ENCODE measurements around the gene GABRR2.
"Not testable (repeated sequence)": the region's sequence is repeated elsewhere in the genome, so short reads cannot be mapped to it uniquely, and the experiment has no call there.

GABRR2 gene

DNA sequence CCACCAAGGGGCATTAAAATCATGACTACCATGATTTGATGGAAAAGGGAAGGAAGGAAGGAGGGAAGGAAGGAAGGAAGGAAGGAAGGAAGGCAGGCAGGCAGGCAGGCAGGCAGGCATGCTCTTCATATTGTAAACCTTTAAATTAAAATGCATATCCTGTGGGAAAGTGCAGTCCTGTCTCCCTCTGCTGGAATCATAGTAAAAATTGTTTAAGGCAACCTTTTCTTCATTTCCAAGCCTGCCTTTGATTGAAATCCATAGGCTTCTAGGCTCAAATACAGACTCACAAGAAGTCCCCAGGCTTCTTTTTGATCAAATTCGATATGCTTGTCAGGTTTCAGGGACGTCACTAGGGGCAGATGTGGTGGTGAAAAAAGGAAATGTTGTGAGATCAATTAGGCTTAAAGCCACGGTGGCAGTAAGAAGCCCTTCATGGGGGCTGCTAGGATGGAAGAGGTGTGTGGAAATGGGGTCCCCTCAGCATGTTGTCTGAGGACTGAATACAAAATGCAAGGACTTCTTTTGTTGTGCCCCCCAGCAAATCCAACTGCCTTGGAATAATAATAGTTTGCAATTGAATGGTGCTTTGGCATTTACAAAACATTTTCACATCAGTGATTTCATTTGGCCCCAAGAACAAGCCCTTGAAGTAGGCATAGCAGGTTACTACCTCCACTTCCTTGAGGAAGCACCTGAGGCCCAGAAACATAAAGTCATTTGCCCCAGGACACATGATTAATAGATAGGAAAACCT, 72.3 kb downstream of the GABRR2 start:
- no peaks in the 10 kb centered on the region for H3K4me1 ChIP-seq (ENCODE audit: control insufficient read depth, insufficient read depth, low read length)
- H3K27me3 ChIP-seq (ENCODE audit: control insufficient read depth, insufficient read depth, low read length): no peaks in the 10 kb centered on the region
- H3K9ac ChIP-seq (ENCODE audit: low read length): no peak overlapping the region
- H3K27ac ChIP-seq (ENCODE audit: low read depth, low read length): no peak overlapping the region
- no peak overlapping the region for H3K4me3 ChIP-seq (ENCODE audit: low read length)
- H3K36me3 ChIP-seq (ENCODE audit: control insufficient read depth, insufficient read depth, low read length): no peaks in the 10 kb centered on the region

DNA sequence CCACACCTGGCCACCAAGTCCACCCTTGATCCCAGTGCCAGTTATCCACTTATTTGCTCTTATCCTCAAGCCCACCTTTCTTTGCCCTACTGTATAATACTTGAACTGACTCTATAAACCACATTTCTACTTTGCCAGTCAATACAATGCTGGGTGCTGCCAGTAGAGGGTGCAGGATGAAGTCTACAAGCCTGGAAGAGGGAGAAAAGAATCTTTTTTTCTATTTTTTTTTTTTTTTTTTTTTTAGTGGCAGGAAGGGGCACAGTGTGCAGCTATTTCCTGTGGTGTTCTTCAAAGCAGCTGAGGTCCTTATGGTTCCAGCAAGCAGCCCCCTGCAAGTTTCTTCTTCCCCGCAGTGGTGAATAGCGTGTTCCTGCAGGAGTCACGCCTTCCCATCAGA, 75.8 kb downstream of the GABRR2 start:
- no peaks in the 10 kb centered on the region for H3K36me3 ChIP-seq (ENCODE audit: control insufficient read depth, insufficient read depth, low read length)
- H3K27me3 ChIP-seq (ENCODE audit: control insufficient read depth, insufficient read depth, low read length): no peaks in the 10 kb centered on the region
- H3K4me1 ChIP-seq (ENCODE audit: control insufficient read depth, insufficient read depth, low read length): no peaks in the 10 kb centered on the region
- H3K9ac ChIP-seq (ENCODE audit: low read length): no peak overlapping the region
- H3K4me3 ChIP-seq (ENCODE audit: low read length): no peak overlapping the region
- no peak overlapping the region for H3K27ac ChIP-seq (ENCODE audit: low read depth, low read length)

DNA sequence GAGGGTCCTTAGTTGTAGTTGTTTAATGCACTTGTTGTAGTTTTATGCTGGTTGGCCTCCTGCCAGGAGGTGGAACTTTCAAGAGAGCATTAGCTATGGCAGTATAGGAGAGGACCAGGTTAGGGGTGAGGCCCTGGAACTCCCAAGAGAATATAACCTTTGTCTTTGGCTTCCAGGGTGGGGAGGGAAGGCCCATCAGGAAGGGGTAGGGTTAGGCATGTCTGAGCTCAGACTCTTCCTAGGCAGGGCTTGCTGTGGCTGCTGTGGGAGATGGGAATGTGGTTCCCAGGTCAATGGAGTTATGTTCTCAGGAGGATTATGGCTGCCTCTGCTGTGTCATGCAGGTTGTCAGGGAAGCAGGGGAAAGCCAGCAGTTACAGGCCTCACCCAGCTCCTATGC, 77.9 kb downstream of the GABRR2 start:
- no peak overlapping the region for H3K9ac ChIP-seq (ENCODE audit: low read length)
- H3K4me1 ChIP-seq (ENCODE audit: control insufficient read depth, insufficient read depth, low read length): no peaks in the 10 kb centered on the region
- H3K27me3 ChIP-seq (ENCODE audit: control insufficient read depth, insufficient read depth, low read length): no peaks in the 10 kb centered on the region
- no peak overlapping the region for H3K4me3 ChIP-seq (ENCODE audit: low read length)
- H3K27ac ChIP-seq (ENCODE audit: low read depth, low read length): no peak overlapping the region
- H3K36me3 ChIP-seq (ENCODE audit: control insufficient read depth, insufficient read depth, low read length): no peaks in the 10 kb centered on the region

DNA sequence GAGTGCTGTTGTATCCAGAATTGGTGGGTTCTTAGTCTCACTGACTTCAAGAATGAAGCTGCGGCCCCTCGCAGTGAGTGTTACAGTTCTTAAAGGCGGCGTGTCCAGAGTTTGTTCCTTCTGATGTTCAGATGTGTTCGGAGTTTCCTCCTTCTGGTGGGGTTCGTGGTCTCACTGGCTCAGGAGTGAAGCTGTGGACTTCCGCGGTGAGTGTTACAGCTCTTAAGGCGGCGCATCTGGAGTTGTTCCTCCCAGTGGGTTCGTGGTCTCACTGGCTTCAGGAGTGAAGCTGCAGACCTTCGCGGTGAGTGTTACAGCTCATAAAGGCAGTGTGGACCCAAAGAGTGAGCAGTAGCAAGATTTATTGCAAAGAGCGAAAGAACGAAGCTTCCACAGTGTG, 81.5 kb downstream of the GABRR2 start:
- not testable (repeated sequence) for H3K27ac ChIP-seq (ENCODE audit: low read depth, low read length); H3K36me3 ChIP-seq (ENCODE audit: control insufficient read depth, insufficient read depth, low read length); H3K27me3 ChIP-seq (ENCODE audit: control insufficient read depth, insufficient read depth, low read length); H3K9ac ChIP-seq (ENCODE audit: low read length); H3K4me1 ChIP-seq (ENCODE audit: control insufficient read depth, insufficient read depth, low read length); H3K4me3 ChIP-seq (ENCODE audit: low read length)

DNA sequence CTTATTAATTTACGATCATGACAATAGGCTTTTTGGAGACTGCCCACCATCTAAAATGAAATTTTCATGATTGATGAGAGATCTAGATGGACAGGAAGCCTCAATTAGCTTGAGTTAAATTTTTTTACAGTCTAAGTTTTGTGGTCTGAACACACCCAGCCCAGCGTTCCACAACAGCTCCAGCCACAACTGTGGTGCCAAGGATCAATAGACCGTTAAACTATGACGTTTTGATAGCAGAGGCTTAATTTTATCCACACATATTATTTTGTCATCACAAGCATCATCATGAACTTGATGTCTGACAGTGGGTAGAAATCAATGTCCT, 92.4 kb downstream of the GABRR2 start:
- Histone ChIP-seq H3K4me1 (ENCODE audit: control insufficient read depth, insufficient read depth, low read length) (peaks cover 5% of the 10 kb centered on the region), H3K36me3 (ENCODE audit: control insufficient read depth, insufficient read depth, low read length) (no peaks in the 10 kb centered on the region), H3K4me3 (ENCODE audit: low read length) (no peak overlapping the region), H3K27ac (ENCODE audit: low read depth, low read length) (peak overlapping the region; percentile 34), H3K27me3 (ENCODE audit: control insufficient read depth, insufficient read depth, low read length) (no peaks in the 10 kb centered on the region), H3K9ac (ENCODE audit: low read length) (no peak overlapping the region)

DNA sequence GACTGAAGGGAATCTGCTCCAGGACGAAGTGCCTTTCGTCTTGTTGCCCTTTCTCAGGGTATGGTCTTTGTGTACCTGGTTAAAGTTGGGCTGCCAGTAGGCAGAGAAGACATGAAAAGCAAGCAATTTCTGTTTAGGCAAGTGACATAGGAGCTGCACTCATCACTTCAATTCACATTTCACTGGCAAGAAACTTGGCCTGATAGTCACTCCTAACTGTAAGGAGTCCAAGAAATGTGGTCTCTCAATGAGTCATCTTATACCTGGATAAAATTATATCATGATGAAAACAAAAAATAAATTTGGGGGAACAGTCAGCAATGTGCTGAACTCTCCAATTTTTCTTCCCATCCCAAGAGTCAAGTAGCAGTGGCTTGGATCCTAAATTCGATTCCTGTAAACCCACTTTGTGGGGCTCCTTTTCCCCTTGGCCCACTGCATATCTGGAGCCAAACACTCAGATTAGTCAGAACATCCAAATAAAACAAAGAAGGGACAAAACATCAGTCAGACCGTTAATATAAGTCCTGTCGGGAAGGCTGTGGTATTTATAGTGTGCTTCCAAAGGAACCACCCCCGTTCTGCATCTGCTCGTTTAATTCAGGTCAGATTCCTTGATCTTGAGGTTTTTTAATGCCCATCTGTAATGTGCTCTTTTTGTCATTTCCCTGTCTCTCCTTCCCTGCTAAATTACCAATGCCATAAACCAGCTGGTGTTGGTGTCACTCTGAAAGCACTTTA, 93.0 kb downstream of the GABRR2 start:
- Histone ChIP-seq H3K27me3 (ENCODE audit: control insufficient read depth, insufficient read depth, low read length) (no peaks in the 10 kb centered on the region), H3K4me3 (ENCODE audit: low read length) (no peak overlapping the region), H3K36me3 (ENCODE audit: control insufficient read depth, insufficient read depth, low read length) (no peaks in the 10 kb centered on the region), H3K9ac (ENCODE audit: low read length) (no peak overlapping the region), H3K4me1 (ENCODE audit: control insufficient read depth, insufficient read depth, low read length) (peaks cover 5% of the 10 kb centered on the region), H3K27ac (ENCODE audit: low read depth, low read length) (peak overlapping the region; percentile 34)

DNA sequence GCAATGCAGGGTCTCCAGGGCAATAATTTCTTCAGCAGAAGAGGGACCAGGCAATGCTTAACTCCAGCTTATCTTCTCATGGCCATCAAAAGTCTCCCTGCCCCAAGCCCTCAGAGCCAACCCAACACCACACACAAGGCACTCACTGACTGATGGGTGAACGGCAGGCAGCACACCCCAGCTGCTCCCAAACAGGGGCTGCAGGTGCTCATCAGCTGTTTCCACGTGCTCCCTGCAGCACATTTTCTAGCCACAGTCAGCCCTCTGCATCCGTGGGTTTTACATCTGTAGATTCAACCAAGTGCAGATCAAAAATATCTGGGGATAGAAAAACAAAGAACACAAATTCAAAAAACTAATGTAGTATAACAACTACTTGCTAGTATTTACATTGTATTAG, 94.0 kb downstream of the GABRR2 start:
- H3K27ac ChIP-seq (ENCODE audit: low read depth, low read length): no peak overlapping the region

DNA sequence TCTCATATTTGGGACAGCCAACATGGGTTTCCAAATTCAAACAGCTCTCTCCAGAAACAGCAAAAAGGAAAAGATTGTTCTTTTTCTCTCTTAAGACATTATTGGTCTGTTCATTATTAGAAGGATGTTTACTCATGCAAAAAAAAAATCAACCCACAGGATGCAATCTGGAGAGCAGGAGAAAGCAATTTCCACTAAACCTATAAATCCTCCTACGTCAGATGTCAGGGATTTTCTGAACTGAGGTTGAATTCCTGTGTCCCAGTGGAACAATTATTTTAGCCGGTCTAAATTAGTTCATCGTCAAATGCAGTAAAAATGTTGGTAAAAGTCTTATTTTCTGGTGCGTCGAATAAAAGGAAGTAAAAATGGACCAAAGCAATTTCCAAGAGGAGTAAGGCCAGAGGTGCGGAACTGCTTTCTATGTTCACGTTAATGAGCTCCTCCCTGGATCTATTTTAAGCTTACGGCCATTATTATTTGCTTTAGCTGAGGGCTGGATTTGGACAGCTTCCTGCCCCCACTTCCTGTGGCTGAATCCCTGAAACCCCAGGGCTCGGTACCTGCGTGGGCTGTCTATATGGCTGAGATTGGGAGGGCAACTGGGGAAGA, 97.7 kb downstream of the GABRR2 start, which contains the start of gene GABRR1:
GABRR1 (minus strand) TSS at position 60 of the 612 bp plus-strand sequence; CDS start at position 24, 36 bp downstream.
- no peaks in the 10 kb centered on the region for H3K36me3 ChIP-seq (ENCODE audit: control insufficient read depth, insufficient read depth, low read length)
- no peaks in the 10 kb centered on the region for H3K27me3 ChIP-seq (ENCODE audit: control insufficient read depth, insufficient read depth, low read length)
- no peak within 1 kb of the TSS for H3K9ac ChIP-seq (ENCODE audit: low read length)
- peaks cover under 1% of the 10 kb centered on the region for H3K4me1 ChIP-seq (ENCODE audit: control insufficient read depth, insufficient read depth, low read length)
- no peak within 1 kb of the TSS for H3K27ac ChIP-seq (ENCODE audit: low read depth, low read length)
- H3K4me3 ChIP-seq (ENCODE audit: low read length): no peak within 1 kb of the TSS

More for the DNA sequence above, 94.0 kb downstream of the GABRR2 start:
- no peak overlapping the region for H3K9ac ChIP-seq (ENCODE audit: low read length)
- no peaks in the 10 kb centered on the region for H3K27me3 ChIP-seq (ENCODE audit: control insufficient read depth, insufficient read depth, low read length)
- H3K4me1 ChIP-seq (ENCODE audit: control insufficient read depth, insufficient read depth, low read length): peaks cover 5% of the 10 kb centered on the region
- H3K36me3 ChIP-seq (ENCODE audit: control insufficient read depth, insufficient read depth, low read length): no peaks in the 10 kb centered on the region
- no peak overlapping the region for H3K4me3 ChIP-seq (ENCODE audit: low read length)

DNA sequence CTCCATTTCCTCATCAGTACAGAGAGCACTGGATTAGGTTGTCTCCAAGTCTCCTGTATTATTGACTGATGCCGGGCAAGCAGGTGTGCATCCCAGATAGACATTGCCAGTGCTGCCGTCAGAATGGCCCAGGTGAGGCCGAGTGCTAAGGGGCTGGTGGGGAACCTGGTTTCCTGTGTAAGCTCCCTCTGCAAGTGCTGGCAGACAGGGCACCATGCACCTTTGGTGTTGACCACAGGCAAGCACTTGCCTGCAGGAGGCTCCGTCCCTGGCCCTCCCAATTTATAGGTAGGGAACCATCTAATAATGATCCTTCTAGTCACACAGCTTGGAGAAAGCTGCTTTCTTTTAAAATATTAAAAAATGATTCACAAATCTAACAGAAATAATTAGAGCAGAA, 98.7 kb downstream of the GABRR2 start:
- H3K4me3 ChIP-seq (ENCODE audit: low read length): no peak overlapping the region
- no peaks in the 10 kb centered on the region for H3K4me1 ChIP-seq (ENCODE audit: control insufficient read depth, insufficient read depth, low read length)
- H3K27me3 ChIP-seq (ENCODE audit: control insufficient read depth, insufficient read depth, low read length): no peaks in the 10 kb centered on the region

DNA sequence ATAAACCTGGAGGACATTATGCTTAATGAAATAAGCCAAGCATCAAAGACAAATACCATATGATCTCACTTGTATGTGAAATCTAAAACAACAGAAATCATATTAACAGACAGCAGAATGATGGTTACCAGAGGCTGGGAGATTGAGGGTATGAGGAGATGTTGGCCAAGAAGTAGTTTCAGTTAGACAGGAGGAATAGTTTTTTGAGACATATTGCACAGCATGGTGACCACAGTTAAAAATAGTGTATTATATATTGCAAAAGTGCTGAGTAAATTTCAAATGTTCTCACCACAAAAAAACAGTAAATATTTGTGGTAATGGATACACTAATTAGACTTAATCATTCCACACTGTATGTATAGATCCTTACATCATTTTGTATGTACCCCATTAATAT, 99.7 kb downstream of the GABRR2 start:
- H3K27ac ChIP-seq (ENCODE audit: low read depth, low read length): no peak overlapping the region
- H3K9ac ChIP-seq (ENCODE audit: low read length): no peak overlapping the region
- H3K4me1 ChIP-seq (ENCODE audit: control insufficient read depth, insufficient read depth, low read length): no peaks in the 10 kb centered on the region
- no peaks in the 10 kb centered on the region for H3K27me3 ChIP-seq (ENCODE audit: control insufficient read depth, insufficient read depth, low read length)
- no peak overlapping the region for H3K4me3 ChIP-seq (ENCODE audit: low read length)
- no peaks in the 10 kb centered on the region for H3K36me3 ChIP-seq (ENCODE audit: control insufficient read depth, insufficient read depth, low read length)

More for the DNA sequence above, 98.7 kb downstream of the GABRR2 start:
- Histone ChIP-seq H3K36me3 (ENCODE audit: control insufficient read depth, insufficient read depth, low read length) (no peaks in the 10 kb centered on the region), H3K9ac (ENCODE audit: low read length) (no peak overlapping the region), H3K27ac (ENCODE audit: low read depth, low read length) (no peak overlapping the region)

DNA sequence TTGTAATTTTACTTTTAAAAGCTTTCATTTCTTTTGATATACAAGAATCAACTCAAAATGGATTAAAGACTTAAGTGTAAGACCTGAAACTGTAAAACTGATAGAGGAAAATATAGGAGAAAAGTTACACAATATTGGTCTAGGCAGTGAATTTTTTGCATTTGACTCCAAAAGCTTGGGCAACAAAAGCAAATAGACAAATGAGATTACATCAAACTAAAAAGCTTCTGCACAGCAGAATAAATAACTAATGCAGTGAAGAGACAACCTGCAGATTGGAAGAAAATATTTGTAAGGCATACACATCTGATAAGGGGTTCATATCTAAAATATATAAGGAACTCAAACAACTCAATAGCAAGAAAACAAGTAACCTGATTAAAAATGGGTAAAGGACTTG, 100.9 kb downstream of the GABRR2 start:
- H3K27ac ChIP-seq (ENCODE audit: low read depth, low read length): no peak overlapping the region
- no peaks in the 10 kb centered on the region for H3K27me3 ChIP-seq (ENCODE audit: control insufficient read depth, insufficient read depth, low read length)
- no peaks in the 10 kb centered on the region for H3K36me3 ChIP-seq (ENCODE audit: control insufficient read depth, insufficient read depth, low read length)
- H3K9ac ChIP-seq (ENCODE audit: low read length): no peak overlapping the region
- H3K4me3 ChIP-seq (ENCODE audit: low read length): no peak overlapping the region
- no peaks in the 10 kb centered on the region for H3K4me1 ChIP-seq (ENCODE audit: control insufficient read depth, insufficient read depth, low read length)

DNA sequence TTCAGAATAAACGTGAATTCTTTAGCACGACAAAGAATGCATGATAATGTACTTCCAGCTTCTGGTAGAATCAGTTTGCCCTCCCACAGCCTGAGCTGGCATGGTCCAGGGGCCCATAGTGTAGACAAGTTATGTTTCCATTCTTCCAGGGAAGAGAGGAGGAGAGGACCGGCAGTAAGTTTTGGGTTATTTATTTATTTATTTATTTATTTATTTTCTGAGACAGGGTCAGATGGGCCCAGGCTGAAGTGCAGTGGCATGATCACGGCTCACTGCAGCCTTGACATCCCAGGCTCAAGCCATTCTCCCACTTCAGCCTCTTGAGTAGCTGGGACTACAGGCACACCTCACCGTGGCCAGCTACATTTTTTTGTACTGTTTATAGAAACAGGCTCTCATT, 102.6 kb downstream of the GABRR2 start:
- Histone ChIP-seq H3K36me3 (ENCODE audit: control insufficient read depth, insufficient read depth, low read length) (no peaks in the 10 kb centered on the region), H3K9ac (ENCODE audit: low read length) (no peak overlapping the region), H3K27ac (ENCODE audit: low read depth, low read length) (no peak overlapping the region), H3K4me1 (ENCODE audit: control insufficient read depth, insufficient read depth, low read length) (no peaks in the 10 kb centered on the region), H3K4me3 (ENCODE audit: low read length) (no peak overlapping the region), H3K27me3 (ENCODE audit: control insufficient read depth, insufficient read depth, low read length) (no peaks in the 10 kb centered on the region)
